HG02870 (cell line): ENCODE results near the gene GLRX.

Experiments used
- ATAC-seq: cut with Tn5 transposase; IDR thresholded peaks from one replicate; pipeline ENCODE4 v1.9.1; 2021; ENCODE audit warnings: mild to moderate bottlenecking, moderate library complexity; ENCODE audit not compliant: unreplicated experiment

The GLRX gene

GRCh38 chr5:95784514-95785302 lies 37.8 kb downstream of the GLRX start:
- no peak for ATAC-seq

GRCh38 chr5:95783661-95784060 lies 38.9 kb downstream of the GLRX start:
- ATAC-seq, result no peak

DNA sequence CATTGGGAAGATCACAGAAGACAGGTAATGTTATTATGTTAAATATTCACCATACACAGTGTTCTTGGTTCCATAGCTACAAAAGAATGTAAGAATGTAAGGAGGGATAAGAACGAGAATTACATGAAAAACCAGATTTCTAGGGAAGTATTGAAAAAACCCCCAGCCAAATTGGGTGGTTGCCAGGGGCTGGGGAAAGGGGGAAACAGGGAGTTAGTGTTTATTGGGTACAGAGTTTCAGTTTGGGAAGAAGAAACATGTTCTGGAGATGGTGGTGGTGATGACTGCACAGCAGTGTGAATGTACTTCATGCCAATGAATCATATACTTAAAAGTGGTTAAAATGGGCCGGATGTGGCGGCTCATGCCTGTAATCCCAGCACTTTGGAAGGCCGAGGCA lies 40.3 kb downstream of the GLRX start:
- ATAC-seq, result no peak

DNA sequence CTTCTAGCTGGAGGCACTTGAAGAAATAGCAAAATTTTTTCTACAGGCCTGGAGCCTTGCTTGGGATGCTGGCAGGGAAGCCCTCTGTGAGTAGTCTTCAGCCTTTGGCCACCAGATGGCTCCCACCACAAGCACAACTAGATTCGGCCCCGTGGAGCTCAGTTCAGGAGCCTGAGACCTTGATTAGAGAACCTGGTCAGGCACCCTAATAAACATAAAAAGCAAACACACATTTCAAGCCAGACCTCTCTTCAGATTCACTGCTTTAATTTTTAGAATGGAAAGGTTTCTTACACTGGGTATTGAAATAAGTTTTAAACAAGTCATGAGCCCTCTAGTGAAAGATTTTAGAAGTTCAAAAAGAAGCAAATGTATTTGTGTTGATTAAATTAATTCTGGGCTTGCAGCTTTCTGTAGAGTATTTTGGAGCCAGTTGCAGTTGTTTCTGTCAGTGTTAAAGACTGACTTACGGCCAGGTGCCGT lies 41.4 kb downstream of the GLRX start:
- peak; percentile 95 for ATAC-seq

DNA sequence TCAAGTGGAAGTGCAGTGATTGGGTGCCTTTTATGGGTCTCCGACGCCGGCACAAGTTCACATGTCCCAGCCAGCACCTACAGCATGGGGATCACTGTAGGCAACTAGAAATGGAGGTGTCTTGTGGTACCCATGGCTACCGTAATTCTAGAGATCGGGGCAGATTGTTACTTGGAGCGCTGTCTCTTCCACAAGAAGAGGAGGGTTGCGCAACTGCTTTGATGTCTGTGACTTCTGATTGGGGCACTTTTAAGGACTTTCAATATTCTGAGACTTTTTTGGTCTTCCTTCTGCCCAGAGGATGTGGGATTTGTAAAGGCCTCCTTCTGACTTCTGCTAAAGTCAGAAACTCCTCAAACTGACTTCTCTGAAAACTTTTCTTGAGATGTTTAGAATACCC lies 41.9 kb downstream of the GLRX start:
- no peak for ATAC-seq

GRCh38 chr5:95779611-95780010 lies 42.9 kb downstream of the GLRX start:
- ATAC-seq, result no peak

DNA sequence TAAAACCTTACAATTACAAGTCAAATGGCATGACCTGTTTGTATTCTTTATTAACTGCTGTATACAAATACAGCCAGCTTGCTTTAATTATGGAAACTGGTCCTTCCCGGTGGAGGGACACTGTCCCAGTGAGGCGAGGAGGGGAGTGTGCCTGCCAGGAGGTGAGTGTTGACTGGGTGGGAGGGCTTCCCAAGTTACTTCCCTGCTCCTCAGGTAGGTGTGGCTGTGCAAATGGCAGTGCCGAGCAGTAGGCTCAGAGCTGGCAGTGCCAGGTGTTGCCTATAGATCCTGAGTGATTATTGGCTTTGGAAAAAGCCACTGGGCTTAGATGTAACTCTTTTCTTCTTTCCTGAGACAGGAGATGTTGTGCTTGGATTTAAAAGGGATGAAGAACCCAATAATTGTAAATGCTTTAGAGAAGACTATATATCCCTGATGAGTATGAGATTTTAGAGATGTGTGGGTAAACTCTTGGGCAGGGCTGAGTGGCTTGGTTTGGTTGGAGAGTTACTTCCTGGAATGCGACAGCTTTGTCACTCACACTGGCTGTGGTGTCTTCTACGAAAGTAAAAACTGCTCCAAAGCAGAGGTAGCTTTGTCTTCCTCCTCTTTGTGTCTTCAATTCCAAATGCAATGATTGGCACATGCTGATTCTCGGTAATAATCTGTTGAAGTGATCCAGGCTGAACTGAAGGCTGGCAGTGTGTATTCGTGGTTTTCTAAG lies 43.7 kb downstream of the GLRX start:
- ATAC-seq, result no peak

DNA sequence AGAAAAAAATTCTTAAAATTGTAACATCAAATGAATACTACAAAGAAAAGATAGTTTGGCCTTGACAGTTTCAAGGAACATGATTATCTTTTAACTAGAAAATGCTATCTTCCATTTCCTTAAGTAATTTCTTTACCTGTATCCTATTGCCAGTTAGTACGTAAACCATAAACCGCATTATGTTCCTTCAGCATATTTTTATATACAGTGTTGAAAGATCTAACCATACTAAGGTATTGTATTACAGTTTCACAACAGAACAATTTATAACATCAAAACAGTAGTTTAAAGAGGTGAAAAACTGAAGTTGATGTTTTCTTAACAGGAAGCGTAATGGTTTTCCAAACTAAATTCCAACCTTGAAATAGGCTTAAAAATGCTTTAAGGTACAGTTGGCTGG lies 45.1 kb downstream of the GLRX start:
- no peak for ATAC-seq

GRCh38 chr5:95773335-95774059 lies 49.0 kb downstream of the GLRX start:
- ATAC-seq, result no peak

DNA sequence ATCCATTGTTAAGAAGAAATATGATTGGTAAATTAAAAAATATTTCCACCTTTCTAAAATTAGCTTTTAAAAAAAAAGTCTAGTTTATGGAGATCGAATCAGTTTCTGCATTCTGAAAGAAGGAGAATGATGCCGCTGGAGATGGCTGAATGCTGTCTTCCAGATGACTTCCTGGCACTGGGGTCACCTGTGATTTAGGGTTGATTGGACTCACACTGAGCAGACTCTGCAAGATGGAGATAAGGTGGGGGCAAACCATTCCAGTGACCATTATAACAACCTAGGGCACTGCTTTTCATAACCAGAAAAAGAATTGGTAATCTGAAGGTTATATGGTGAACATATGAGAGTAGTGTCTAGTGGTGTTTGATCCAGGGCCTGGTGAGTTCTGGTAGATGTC lies 50.6 kb downstream of the GLRX start:
- ATAC-seq, result no peak

GRCh38 chr5:95770830-95771708 lies 51.5 kb downstream of the GLRX start:
- no peak for ATAC-seq

DNA sequence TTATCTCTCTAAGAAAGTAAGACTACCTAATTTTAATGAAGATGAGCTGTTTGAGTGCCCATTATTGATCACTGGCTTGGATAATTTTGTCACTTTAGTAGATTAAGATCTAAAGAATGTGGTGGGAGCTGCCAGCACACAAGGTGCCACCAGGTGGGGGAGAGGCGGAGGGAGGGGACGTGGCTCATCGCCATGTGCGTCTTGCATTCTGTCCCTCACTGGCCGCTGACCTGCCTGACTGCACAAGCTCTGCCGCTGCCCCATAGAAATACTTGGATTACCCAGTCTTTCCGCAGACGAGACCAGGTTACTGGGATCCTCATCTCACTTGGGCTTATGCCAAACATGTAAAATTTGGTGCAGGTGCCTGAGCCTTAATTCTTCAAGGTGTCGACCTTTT lies 53.8 kb downstream of the GLRX start:
- ATAC-seq, result no peak

GRCh38 chr5:95763941-95764340 lies 58.6 kb downstream of the GLRX start:
- no peak for ATAC-seq
